ENCODE data around the gene OR10A2.
"Not testable (repeated sequence)": the region's sequence is repeated elsewhere in the genome, so short reads cannot be mapped to it uniquely, and the experiment has no call there.

OR10A2 gene

GRCh38 chr11:6888830-6889229 is 26.0 kb downstream of the OR10A2 start:
- DNase-seq: no peak

GRCh38 chr11:6889835-6890234 is 27.0 kb downstream of the OR10A2 start:
- no peak for DNase-seq

- DNase-seq: no peak
Observed at GRCh38 chr11:6892400-6892799, 29.5 kb downstream of the OR10A2 start, which contains the start of gene OR2D2. OR2D2 (minus strand) TSS chr11:6892500; CDS start chr11:6892500, 0 bp downstream.

- no peak for DNase-seq
Observed at GRCh38 chr11:6894097-6894496, 31.2 kb downstream of the OR10A2 start.

GRCh38 chr11:6895010-6895409 is 32.2 kb downstream of the OR10A2 start:
- DNase-seq: no peak

- no peak for DNase-seq
Observed at GRCh38 chr11:6898911-6899310, 36.1 kb downstream of the OR10A2 start.

- DNase-seq: no peak
Observed at GRCh38 chr11:6900327-6900999, 37.6 kb downstream of the OR10A2 start.

- DNase-seq: not testable (repeated sequence)
Observed at GRCh38 chr11:6904804-6905203, 41.9 kb downstream of the OR10A2 start.

- DNase-seq: no peak
Observed at GRCh38 chr11:6911378-6911777, 48.5 kb downstream of the OR10A2 start.

- no peak for DNase-seq
Observed at GRCh38 chr11:6911948-6912347, 49.1 kb downstream of the OR10A2 start.

- no peak for DNase-seq
Observed at GRCh38 chr11:6919698-6920097, 56.8 kb downstream of the OR10A2 start.

- no peak for DNase-seq
Observed at GRCh38 chr11:6920702-6921101, 57.8 kb downstream of the OR10A2 start, which contains the start of gene OR2D3. OR2D3 (plus strand) TSS chr11:6921002; CDS start chr11:6921002, 0 bp downstream.

Measured in hippocampal formation (tissue), 2 donors.